Measurements from ENCODE around the gene KCNH1.
"Not testable (repeated sequence)": the region's sequence is repeated elsewhere in the genome, so short reads cannot be mapped to it uniquely, and the experiment has no call there.

KCNH1 gene

DNA sequence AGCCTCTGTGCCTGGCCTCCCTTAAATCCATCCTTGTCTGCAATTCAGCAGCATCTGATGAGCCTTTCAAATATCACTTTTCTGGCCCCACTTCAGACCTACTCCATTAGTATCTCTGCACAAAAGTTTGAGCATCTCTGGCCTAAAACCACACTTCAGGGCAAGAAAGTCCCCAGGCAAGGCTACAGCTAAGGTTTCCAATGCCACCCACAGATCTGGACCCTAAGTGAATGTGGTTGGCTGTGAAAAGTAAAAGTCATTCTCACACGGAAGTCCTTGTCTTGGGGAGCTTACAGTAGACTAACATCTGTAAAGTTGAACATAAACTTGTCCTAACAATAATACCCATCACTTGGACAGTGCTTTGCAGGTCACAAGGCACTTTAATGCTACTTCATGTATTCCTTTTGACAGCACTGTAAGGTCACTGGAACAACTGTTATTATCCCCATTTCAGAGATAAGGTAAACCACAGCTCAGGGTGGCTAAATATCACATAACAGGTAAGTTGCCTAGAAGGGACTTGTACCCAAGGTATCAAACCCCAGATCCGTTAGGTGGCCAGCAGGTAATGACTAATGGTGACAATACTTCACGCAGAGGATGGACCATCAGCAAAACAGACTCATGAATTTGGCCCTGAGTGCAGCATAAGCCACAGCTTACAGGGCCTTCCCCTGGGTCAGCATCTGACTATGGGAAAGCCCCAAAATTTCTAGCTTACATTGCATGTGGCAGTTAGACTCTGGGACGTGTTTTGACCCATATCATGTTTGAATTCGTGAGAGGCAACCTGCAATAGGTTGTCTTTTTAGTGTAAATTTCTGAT is 449.3 kb downstream of the KCNH1 start:
- CTCF ChIA-PET, result interaction anchor here (1.1 kb wide), 1 partner anchor 13 kb away, joined by 3 read pairs; no protein-coding TSS in a partner anchor
- H3K27ac Mint-ChIP-seq, result no peak overlapping the region
- no peak for DNase-seq
- no peaks in the 10 kb centered on the region for H3K4me1 Mint-ChIP-seq
- H3K36me3 Mint-ChIP-seq, result no peaks in the 10 kb centered on the region
- H3K27me3 Mint-ChIP-seq, result no peaks in the 10 kb centered on the region
- no peak overlapping the region for H3K4me3 Mint-ChIP-seq
- H3K9me3 Mint-ChIP-seq, result no peaks in the 10 kb centered on the region

DNA sequence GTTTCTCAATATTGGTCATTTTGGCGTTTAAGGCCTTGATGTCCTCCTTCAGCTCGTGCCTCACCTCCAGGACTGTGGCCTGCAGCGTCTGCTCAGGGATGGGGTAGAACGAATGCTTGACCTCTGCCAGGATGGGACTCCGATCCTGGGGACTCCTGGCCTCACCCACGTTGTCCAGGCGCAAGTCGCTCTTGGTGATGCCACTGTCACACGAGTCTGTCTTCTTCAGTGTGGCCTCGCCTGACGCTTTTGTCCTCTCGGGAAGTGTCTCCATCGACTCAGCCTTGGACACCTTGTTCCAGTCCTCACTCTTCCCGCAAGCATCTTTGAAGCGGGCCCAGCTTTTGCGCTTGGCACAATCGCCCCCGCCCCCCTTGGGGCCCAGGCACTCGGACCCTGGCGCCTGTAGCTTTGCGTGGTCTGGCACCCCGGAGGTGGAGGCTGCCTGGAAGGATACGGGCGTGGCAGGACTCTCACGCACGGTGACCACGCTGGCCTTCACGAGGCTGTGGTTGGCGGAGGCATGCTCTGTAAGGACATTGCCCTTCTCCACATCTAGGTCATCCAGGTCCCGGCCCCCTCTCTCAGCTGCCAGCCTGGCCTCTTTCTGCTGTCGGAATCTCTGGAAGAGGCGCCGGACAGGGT is 450.4 kb downstream of the KCNH1 start:
- CTCF ChIA-PET, result no interaction called here
- Mint-ChIP-seq H3K27me3 (no peaks in the 10 kb centered on the region), H3K9me3 (no peaks in the 10 kb centered on the region), H3K4me1 (no peaks in the 10 kb centered on the region), H3K4me3 (no peak overlapping the region), H3K36me3 (no peaks in the 10 kb centered on the region), H3K27ac (no peak overlapping the region)
- DNase-seq, result no peak

DNA sequence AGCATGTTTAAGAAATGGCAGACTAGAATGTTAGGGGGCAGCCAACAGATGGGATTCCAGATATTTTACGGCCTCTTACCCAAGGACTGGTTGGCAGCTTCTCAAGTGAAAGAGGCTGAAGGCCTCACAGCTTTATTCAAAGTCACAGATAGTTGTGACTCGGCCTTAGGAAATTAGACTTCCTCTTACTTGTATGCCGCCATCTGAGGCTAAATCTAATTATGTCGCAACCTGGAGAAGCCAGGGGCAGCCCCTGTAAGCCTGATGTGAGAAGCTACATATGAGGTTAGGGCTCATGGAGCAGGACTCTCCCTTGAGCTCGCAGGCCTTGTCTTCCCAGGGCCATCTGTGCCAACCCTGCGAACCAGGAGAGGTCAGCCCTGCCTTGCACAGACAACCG is 452.8 kb downstream of the KCNH1 start:
- Mint-ChIP-seq H3K4me3 (no peak overlapping the region), H3K36me3 (no peaks in the 10 kb centered on the region), H3K27ac (no peak overlapping the region), H3K4me1 (no peaks in the 10 kb centered on the region), H3K9me3 (no peaks in the 10 kb centered on the region), H3K27me3 (no peaks in the 10 kb centered on the region)
- CTCF ChIA-PET, result no interaction called here
- no peak for DNase-seq

DNA sequence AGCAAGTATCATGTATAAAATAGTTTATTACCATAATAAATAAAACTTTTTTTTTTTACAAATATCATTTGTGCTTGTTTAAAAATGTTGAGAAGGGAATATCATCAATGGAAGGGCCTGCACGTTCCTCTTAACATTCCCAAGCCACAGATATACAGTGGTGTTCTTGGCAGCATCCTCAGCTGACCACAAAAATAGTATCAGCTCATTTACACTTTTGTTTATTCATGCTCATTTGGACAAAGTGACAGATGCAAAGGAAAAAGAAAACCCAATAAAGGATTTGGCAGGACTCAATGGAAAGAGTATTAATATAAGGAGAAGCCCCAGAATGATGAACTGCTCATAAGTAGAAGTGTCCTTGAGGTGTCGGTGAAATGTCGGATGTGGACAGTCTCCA is 455.6 kb downstream of the KCNH1 start:
- CTCF ChIA-PET, result no interaction called here
- Mint-ChIP-seq H3K27ac (no peak overlapping the region), H3K36me3 (no peaks in the 10 kb centered on the region), H3K4me1 (no peaks in the 10 kb centered on the region), H3K9me3 (no peaks in the 10 kb centered on the region), H3K27me3 (no peaks in the 10 kb centered on the region), H3K4me3 (no peak overlapping the region)
- no peak for DNase-seq

DNA sequence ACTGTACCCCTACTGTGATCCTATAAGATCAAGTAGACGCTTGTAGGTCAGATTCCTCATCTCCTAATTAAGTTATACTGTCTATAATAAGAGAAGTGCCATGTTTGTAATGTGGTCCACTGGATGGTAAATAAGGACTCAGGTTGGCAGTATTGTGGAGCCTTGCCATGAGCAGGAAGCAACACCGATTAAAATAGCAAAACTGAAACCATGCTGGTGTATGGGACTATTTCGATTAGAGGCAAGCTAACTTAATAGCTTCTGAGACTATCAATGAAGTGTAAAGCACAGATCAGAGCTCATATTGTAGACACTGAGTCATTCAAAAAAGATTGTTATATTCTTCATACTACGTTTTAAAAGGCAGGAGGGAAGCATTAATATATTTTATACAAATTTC is 456.4 kb downstream of the KCNH1 start:
- no peak overlapping the region for H3K27ac Mint-ChIP-seq
- no peak overlapping the region for H3K4me3 Mint-ChIP-seq
- H3K9me3 Mint-ChIP-seq, result no peaks in the 10 kb centered on the region
- H3K27me3 Mint-ChIP-seq, result no peaks in the 10 kb centered on the region
- H3K36me3 Mint-ChIP-seq, result no peaks in the 10 kb centered on the region
- no peaks in the 10 kb centered on the region for H3K4me1 Mint-ChIP-seq
- DNase-seq, result no peak
- CTCF ChIA-PET, result no interaction called here

DNA sequence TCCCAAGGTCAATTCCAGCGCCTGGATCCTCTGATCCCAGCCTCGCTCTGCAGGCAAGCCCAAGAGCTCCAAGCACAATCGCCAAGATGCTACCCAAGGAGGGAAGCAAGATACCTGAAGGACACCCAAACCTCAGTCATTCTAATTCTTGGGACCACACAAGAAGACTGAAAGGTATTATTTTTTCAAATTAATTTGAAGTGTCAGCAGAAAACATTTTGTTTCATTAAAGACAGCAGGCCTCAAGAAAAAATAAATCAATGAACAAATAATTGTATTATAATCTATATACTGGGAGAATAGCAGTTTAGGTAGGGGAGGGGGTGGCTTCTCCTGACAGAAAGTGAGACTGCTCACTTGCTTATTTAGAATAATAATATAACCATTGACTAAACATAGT is 457.4 kb downstream of the KCNH1 start:
- H3K36me3 Mint-ChIP-seq, result no peaks in the 10 kb centered on the region
- no peak overlapping the region for H3K27ac Mint-ChIP-seq
- DNase-seq, result no peak
- CTCF ChIA-PET, result no interaction called here
- H3K4me1 Mint-ChIP-seq, result no peaks in the 10 kb centered on the region
- no peak overlapping the region for H3K4me3 Mint-ChIP-seq
- H3K27me3 Mint-ChIP-seq, result no peaks in the 10 kb centered on the region
- H3K9me3 Mint-ChIP-seq, result no peaks in the 10 kb centered on the region

GRCh38 chr1:210674151-210674550 is 459.8 kb downstream of the KCNH1 start:
- CTCF ChIA-PET, result no interaction called here
- Mint-ChIP-seq H3K36me3 (no peaks in the 10 kb centered on the region), H3K4me1 (no peaks in the 10 kb centered on the region), H3K27me3 (no peaks in the 10 kb centered on the region), H3K4me3 (no peak overlapping the region), H3K27ac (no peak overlapping the region), H3K9me3 (no peaks in the 10 kb centered on the region)
- no peak for DNase-seq

DNA sequence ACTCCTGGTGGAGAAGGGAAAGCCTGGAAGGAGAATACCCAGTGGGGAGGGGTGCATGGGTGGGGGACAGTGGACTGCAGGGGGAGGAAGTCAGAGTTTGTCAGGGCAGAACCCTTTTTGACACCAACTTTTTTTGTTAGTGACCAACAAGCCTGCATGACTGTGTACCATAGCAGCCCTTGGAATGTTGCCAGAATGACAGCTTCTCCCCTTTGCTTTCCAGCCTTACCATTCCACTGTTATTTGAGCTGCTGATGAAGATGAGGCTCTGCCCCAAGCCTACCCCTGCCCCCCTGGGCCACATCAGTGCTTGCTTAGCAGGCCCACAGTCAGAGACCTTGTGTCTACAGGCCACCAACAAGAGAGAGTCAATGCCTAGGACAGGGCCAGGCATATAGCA is 464.0 kb downstream of the KCNH1 start:
- Mint-ChIP-seq H3K4me3 (no peak overlapping the region), H3K4me1 (no peaks in the 10 kb centered on the region), H3K27ac (no peak overlapping the region), H3K9me3 (no peaks in the 10 kb centered on the region), H3K36me3 (no peaks in the 10 kb centered on the region), H3K27me3 (no peaks in the 10 kb centered on the region)
- no peak for DNase-seq
- CTCF ChIA-PET, result no interaction called here

DNA sequence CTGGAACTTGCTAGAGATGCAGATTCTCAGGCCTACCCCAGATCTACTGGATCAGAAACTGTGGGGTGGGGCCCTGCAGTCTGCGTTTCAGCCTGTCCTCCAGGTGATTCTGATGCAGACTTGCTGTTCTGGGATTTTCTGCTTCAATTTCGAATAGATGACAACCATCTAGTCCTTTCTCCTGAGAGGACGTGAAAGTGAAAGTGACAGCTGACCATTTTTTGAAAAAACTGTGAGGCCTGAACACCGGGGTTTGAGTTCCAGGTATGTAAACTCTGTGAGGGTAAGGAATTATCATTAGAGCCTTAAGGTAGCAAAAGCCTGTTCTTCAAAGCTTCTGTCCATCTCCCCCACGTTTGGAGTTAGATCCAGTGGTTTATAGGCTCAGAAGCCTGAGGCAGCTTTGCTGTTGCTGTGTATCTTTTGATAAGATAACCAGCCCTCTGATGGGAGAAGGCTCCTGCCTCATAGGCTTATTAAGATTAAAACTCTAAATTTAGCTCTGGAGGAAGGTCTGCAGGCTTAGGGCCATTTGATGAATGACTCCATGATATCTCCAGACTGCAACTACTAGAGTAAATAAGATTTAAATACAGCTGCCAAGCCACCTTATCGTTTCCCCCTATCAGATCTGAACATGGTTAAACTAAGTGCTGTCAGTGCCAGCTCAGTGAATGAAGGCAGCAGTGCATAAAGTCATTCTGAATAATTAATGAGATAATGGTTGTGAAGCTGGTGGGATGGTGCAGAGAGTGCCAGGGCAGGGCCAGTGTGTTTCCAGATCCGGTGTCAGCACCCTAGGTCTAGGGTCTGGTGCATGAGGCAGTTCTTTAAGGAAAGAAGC is 470.0 kb downstream of the KCNH1 start:
- DNase-seq, result no peak
- CTCF ChIA-PET, result no interaction called here
- Mint-ChIP-seq H3K27ac (no peak overlapping the region), H3K4me3 (no peak overlapping the region), H3K4me1 (peaks cover 6% of the 10 kb centered on the region), H3K27me3 (no peaks in the 10 kb centered on the region), H3K9me3 (no peaks in the 10 kb centered on the region), H3K36me3 (no peaks in the 10 kb centered on the region)

DNA sequence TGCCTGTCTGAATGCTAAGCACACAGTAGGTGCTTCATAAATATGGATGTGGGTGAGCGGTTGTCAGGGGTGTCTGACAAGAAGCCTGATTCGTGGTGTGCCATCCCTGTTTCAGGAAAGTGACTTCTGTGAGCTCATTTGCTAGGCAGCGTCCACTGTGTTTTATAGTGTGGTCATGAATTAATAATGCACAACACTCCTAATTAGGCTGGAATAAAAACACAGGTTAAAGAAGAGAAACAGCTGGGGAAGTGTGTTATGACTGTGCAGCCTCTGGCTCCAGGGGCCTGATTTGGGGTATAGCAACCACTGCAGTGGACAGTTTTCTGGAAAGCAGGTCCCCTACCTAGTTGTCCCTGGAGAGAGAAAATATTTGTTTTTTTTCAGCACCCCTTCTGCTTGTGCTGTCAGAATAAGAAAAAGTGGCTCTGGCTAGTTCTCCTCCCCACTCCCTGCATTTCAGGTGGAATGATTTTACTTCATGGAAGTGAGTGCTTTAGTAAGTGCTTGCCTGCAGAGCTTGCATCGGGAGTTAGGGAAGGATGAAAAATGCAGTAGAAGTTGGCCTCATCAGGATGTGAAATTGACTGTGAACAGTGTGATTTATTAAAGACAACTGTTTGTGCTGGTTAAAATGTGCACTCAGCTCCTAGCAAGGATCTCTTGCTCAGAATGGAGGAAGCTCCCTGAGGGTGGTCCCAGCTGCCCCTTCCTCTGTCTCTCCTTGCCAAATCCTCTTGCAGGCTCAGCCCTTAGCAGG is 471.5 kb downstream of the KCNH1 start:
- CTCF ChIA-PET, result no interaction called here
- Mint-ChIP-seq H3K9me3 (no peaks in the 10 kb centered on the region), H3K4me3 (no peak overlapping the region), H3K27me3 (no peaks in the 10 kb centered on the region), H3K27ac (no peak overlapping the region), H3K36me3 (no peaks in the 10 kb centered on the region), H3K4me1 (peaks cover 6% of the 10 kb centered on the region)
- no peak for DNase-seq

- H3K27ac Mint-ChIP-seq, result not testable (repeated sequence)
Measured at GRCh38 chr1:210661520-210661919, 472.4 kb downstream of the KCNH1 start.

DNA sequence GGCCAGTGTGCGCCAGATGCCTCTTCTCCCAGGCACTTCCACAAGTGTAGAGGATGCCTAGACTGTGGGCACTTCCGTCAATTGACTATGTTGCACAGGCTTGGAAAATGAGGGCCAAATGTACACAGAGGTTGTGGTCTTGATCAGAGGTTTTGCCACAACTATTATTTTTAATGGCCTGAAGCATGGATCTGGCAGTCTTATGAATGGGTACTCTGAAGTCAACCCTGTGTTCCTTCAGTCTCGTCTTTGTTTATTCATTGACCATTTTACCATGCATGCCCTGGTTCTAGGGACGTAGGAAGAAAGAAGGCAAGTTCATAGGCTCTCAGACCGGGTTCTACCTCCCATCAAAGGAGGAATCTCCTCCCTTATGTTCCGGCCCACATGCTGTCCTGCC is 476.1 kb downstream of the KCNH1 start:
- CTCF ChIA-PET, result no interaction called here
- Mint-ChIP-seq H3K4me3 (no peak overlapping the region), H3K4me1 (no peaks in the 10 kb centered on the region)

More at GRCh38 chr1:210661520-210661919, 472.4 kb downstream of the KCNH1 start:
- DNase-seq, CTCF ChIA-PET, H3K27me3 Mint-ChIP-seq, H3K9me3 Mint-ChIP-seq, H3K4me3 Mint-ChIP-seq, H3K36me3 Mint-ChIP-seq, H3K4me1 Mint-ChIP-seq: not testable (repeated sequence)

GRCh38 chr1:210655511-210655910 is 478.4 kb downstream of the KCNH1 start:
- Mint-ChIP-seq H3K4me1 (no peaks in the 10 kb centered on the region), H3K27ac (no peak overlapping the region), H3K27me3 (no peaks in the 10 kb centered on the region), H3K9me3 (peaks cover 4% of the 10 kb centered on the region), H3K36me3 (no peaks in the 10 kb centered on the region), H3K4me3 (no peak overlapping the region)
- CTCF ChIA-PET, result no interaction called here
- no peak for DNase-seq

More for the DNA sequence above, 476.1 kb downstream of the KCNH1 start:
- H3K9me3 Mint-ChIP-seq, result peaks cover 4% of the 10 kb centered on the region
- H3K27ac Mint-ChIP-seq, result no peak overlapping the region
- DNase-seq, result no peak
- H3K27me3 Mint-ChIP-seq, result no peaks in the 10 kb centered on the region
- no peaks in the 10 kb centered on the region for H3K36me3 Mint-ChIP-seq

All from activated naive CD4-positive, alpha-beta T cell treated with anti-CD3 and anti-CD28 coated beads, Interleukin-2, amount 10 ng/mL, durations not matched to agents 7 days and 5 days (primary cell).